HG03025 (cell line): ENCODE data around the gene TXLNB.
"Not testable (repeated sequence)": the region's sequence is repeated elsewhere in the genome, so short reads cannot be mapped to it uniquely, and the experiment has no call there.

Experiments
- ATAC-seq: cut with Tn5 transposase; IDR thresholded peaks from one replicate; pipeline ENCODE4 v1.9.1; 2021; ENCODE audit warnings: mild to moderate bottlenecking, moderate library complexity; ENCODE audit not compliant: unreplicated experiment, low FRiP score

Gene TXLNB

GRCh38 chr6:139313229-139313628 lies 21.4 kb upstream of the TXLNB start:
- ATAC-seq = no peak

- no peak for ATAC-seq
Observed at GRCh38 chr6:139311831-139312230, 20.0 kb upstream of the TXLNB start.

- ATAC-seq = no peak
Observed at GRCh38 chr6:139308936-139309603, 17.3 kb upstream of the TXLNB start.

GRCh38 chr6:139308286-139308916 lies 16.6 kb upstream of the TXLNB start:
- peak; percentile 68 for ATAC-seq

- ATAC-seq = no peak
Observed at GRCh38 chr6:139306291-139306981, 14.6 kb upstream of the TXLNB start.

GRCh38 chr6:139303185-139303584 lies 11.4 kb upstream of the TXLNB start:
- ATAC-seq = no peak

GRCh38 chr6:139297921-139298320 lies 6.1 kb upstream of the TXLNB start:
- no peak for ATAC-seq

- no peak for ATAC-seq
Observed at GRCh38 chr6:139296927-139297326, 5.1 kb upstream of the TXLNB start.

GRCh38 chr6:139295901-139296300 lies 4.1 kb upstream of the TXLNB start:
- no peak for ATAC-seq

GRCh38 chr6:139294090-139294489 lies 2.3 kb upstream of the TXLNB start:
- ATAC-seq = no peak

- not testable (repeated sequence) for ATAC-seq
Observed at GRCh38 chr6:139293230-139293629, 1.4 kb upstream of the TXLNB start.

GRCh38 chr6:139290787-139291311 lies 949 bp downstream of the TXLNB start:
- peak; percentile 82 for ATAC-seq

GRCh38 chr6:139289233-139289632 lies 2.6 kb downstream of the TXLNB start:
- no peak for ATAC-seq

GRCh38 chr6:139288496-139289040 lies 3.2 kb downstream of the TXLNB start:
- no peak for ATAC-seq

- no peak for ATAC-seq
Observed at GRCh38 chr6:139287868-139288267, 3.9 kb downstream of the TXLNB start.

GRCh38 chr6:139286438-139286837 lies 5.4 kb downstream of the TXLNB start:
- not testable (repeated sequence) for ATAC-seq

- no peak for ATAC-seq
Observed at GRCh38 chr6:139285590-139285989, 6.2 kb downstream of the TXLNB start.

GRCh38 chr6:139284789-139285188 lies 7.0 kb downstream of the TXLNB start:
- no peak for ATAC-seq

GRCh38 chr6:139282684-139283083 lies 9.1 kb downstream of the TXLNB start:
- ATAC-seq = no peak

GRCh38 chr6:139278190-139278589 lies 13.6 kb downstream of the TXLNB start:
- no peak for ATAC-seq

- ATAC-seq = no peak
Observed at GRCh38 chr6:139277587-139277986, 14.2 kb downstream of the TXLNB start.
